T-helper 2 cell treated with Interferon-gamma antibody and Interleukin-4, amounts not matched to agents 5 μg/mL and 100 μg/mL, for 36 hours (primary cell): Measurements from ENCODE around the gene PRAMEF7.
"Not testable (repeated sequence)": the region's sequence is repeated elsewhere in the genome, so short reads cannot be mapped to it uniquely, and the experiment has no call there.

Experiments
- DNase-seq: peaks from one replicate; pipeline ENCODE4 v3.0.0; 2021; ENCODE audit warnings: low spot score
- H3K27ac Mint-ChIP-seq: one replicate; pipeline ENCODE4 v1.8.0; 2021; ENCODE audit warnings: mild to moderate bottlenecking, mixed read lengths
- H3K27me3 Mint-ChIP-seq: one replicate; pipeline ENCODE4 v1.8.0; 2021; ENCODE audit warnings: low read depth, mixed read lengths
- H3K36me3 Mint-ChIP-seq: one replicate; pipeline ENCODE4 v1.8.0; 2021; ENCODE audit warnings: low read depth, mixed read lengths
- H3K4me1 Mint-ChIP-seq: one replicate; pipeline ENCODE4 v1.8.0; 2021; ENCODE audit warnings: low read depth, mixed read lengths
- H3K4me3 Mint-ChIP-seq: one replicate; pipeline ENCODE4 v1.8.0; 2022; ENCODE audit warnings: mild to moderate bottlenecking, moderate library complexity, mixed read lengths
- H3K9me3 Mint-ChIP-seq: one replicate; pipeline ENCODE4 v1.8.0; 2021; ENCODE audit warnings: mixed read lengths

The PRAMEF7 gene

GRCh38 chr1:12916310-12916709 lies at the start of gene PRAMEF7:
PRAMEF7 (plus strand) TSS chr1:12916610; CDS start chr1:12917693, 1,083 bp downstream.
- not testable (repeated sequence) for H3K4me3 Mint-ChIP-seq, H3K4me1 Mint-ChIP-seq, DNase-seq, H3K9me3 Mint-ChIP-seq, H3K27me3 Mint-ChIP-seq, H3K27ac Mint-ChIP-seq, H3K36me3 Mint-ChIP-seq

- not testable (repeated sequence) for H3K4me1 Mint-ChIP-seq, DNase-seq, H3K4me3 Mint-ChIP-seq, H3K9me3 Mint-ChIP-seq, H3K27me3 Mint-ChIP-seq, H3K36me3 Mint-ChIP-seq, H3K27ac Mint-ChIP-seq
These were observed 38.0 kb upstream of the PRAMEF7 start for GRCh38 chr1:12878453-12878852.

- not testable (repeated sequence) for H3K27ac Mint-ChIP-seq, H3K36me3 Mint-ChIP-seq, H3K4me3 Mint-ChIP-seq, H3K9me3 Mint-ChIP-seq, DNase-seq, H3K27me3 Mint-ChIP-seq, H3K4me1 Mint-ChIP-seq
These were observed 30.3 kb upstream of the PRAMEF7 start, which contains the start of gene PRAMEF4 for GRCh38 chr1:12886101-12886500. PRAMEF4 (minus strand) TSS chr1:12886201; CDS start chr1:12883394, 2,807 bp downstream.

- not testable (repeated sequence) for H3K27ac Mint-ChIP-seq, H3K4me1 Mint-ChIP-seq, DNase-seq, H3K36me3 Mint-ChIP-seq, H3K9me3 Mint-ChIP-seq, H3K4me3 Mint-ChIP-seq, H3K27me3 Mint-ChIP-seq
These were observed 18.2 kb upstream of the PRAMEF7 start, which contains the start of gene PRAMEF10 for GRCh38 chr1:12898170-12898569. PRAMEF10 (minus strand) TSS chr1:12898270; CDS start chr1:12895847, 2,423 bp downstream.

GRCh38 chr1:12899186-12899585 lies 17.2 kb upstream of the PRAMEF7 start:
- not testable (repeated sequence) for H3K4me1 Mint-ChIP-seq, DNase-seq, H3K4me3 Mint-ChIP-seq, H3K36me3 Mint-ChIP-seq, H3K9me3 Mint-ChIP-seq, H3K27ac Mint-ChIP-seq, H3K27me3 Mint-ChIP-seq

GRCh38 chr1:12903793-12904572 lies 12.4 kb upstream of the PRAMEF7 start:
- not testable (repeated sequence) for H3K4me3 Mint-ChIP-seq, H3K27me3 Mint-ChIP-seq, H3K36me3 Mint-ChIP-seq

GRCh38 chr1:12921749-12922148 lies 5.3 kb downstream of the PRAMEF7 start:
- not testable (repeated sequence) for H3K4me3 Mint-ChIP-seq, H3K4me1 Mint-ChIP-seq, H3K36me3 Mint-ChIP-seq, H3K9me3 Mint-ChIP-seq, H3K27me3 Mint-ChIP-seq, DNase-seq, H3K27ac Mint-ChIP-seq

More at GRCh38 chr1:12903793-12904572, 12.4 kb upstream of the PRAMEF7 start:
- not testable (repeated sequence) for H3K9me3 Mint-ChIP-seq, H3K27ac Mint-ChIP-seq, H3K4me1 Mint-ChIP-seq, DNase-seq

- H3K27me3 Mint-ChIP-seq, DNase-seq, H3K4me3 Mint-ChIP-seq: not testable (repeated sequence)
These were observed 8.0 kb downstream of the PRAMEF7 start for GRCh38 chr1:12924368-12924767.

GRCh38 chr1:12947480-12947879 lies 31.1 kb downstream of the PRAMEF7 start, which contains the start of gene PRAMEF6:
PRAMEF6 (minus strand) TSS chr1:12947580; CDS start chr1:12942518, 5,062 bp downstream.
- not testable (repeated sequence) for H3K4me3 Mint-ChIP-seq, DNase-seq, H3K27ac Mint-ChIP-seq, H3K36me3 Mint-ChIP-seq, H3K27me3 Mint-ChIP-seq, H3K4me1 Mint-ChIP-seq, H3K9me3 Mint-ChIP-seq

More at GRCh38 chr1:12924368-12924767, 8.0 kb downstream of the PRAMEF7 start:
- not testable (repeated sequence) for H3K4me1 Mint-ChIP-seq, H3K9me3 Mint-ChIP-seq, H3K27ac Mint-ChIP-seq, H3K36me3 Mint-ChIP-seq
